NOMO-1 treated with DMSO at 0.1 percent for 48 hours (cell line): ENCODE measurements around the gene ETF1.
"Not testable (repeated sequence)": the region's sequence is repeated elsewhere in the genome, so short reads cannot be mapped to it uniquely, and the experiment has no call there.

ENCODE experiments used
- DNase-seq: peaks from one replicate; lab custom pipeline; 2025; ENCODE audit not compliant: unreplicated experiment; lab: John Stamatoyannopoulos, UW

The ETF1 gene

GRCh38 chr5:138491284-138491648 lies 51.8 kb downstream of the ETF1 start:
- DNase-seq, result no peak

GRCh38 chr5:138490648-138491283 lies 52.3 kb downstream of the ETF1 start:
- no peak for DNase-seq

- no peak for DNase-seq
Measured at GRCh38 chr5:138489683-138490061, 53.4 kb downstream of the ETF1 start.

GRCh38 chr5:138488481-138488945 lies 54.5 kb downstream of the ETF1 start:
- DNase-seq, result no peak

- DNase-seq, result no peak
Measured at GRCh38 chr5:138482638-138483037, 60.4 kb downstream of the ETF1 start.

- DNase-seq, result no peak
Measured at GRCh38 chr5:138476918-138477317, 66.1 kb downstream of the ETF1 start.

- DNase-seq, result not testable (repeated sequence)
Measured at GRCh38 chr5:138473151-138473550, 69.9 kb downstream of the ETF1 start.

GRCh38 chr5:138472353-138472752 lies 70.7 kb downstream of the ETF1 start:
- DNase-seq, result no peak

GRCh38 chr5:138471052-138471361 lies 72.0 kb downstream of the ETF1 start:
- DNase-seq, result no peak

GRCh38 chr5:138470322-138471051 lies 72.5 kb downstream of the ETF1 start:
- no peak for DNase-seq

- no peak for DNase-seq
Measured at GRCh38 chr5:138469540-138470321, 73.3 kb downstream of the ETF1 start.

- no peak for DNase-seq
Measured at GRCh38 chr5:138468966-138469539, 74.0 kb downstream of the ETF1 start.

GRCh38 chr5:138468133-138468965 lies 74.7 kb downstream of the ETF1 start:
- DNase-seq, result peak; percentile 25

- DNase-seq, result no peak
Measured at GRCh38 chr5:138467711-138468132, 75.3 kb downstream of the ETF1 start.

GRCh38 chr5:138466900-138467710 lies 75.9 kb downstream of the ETF1 start:
- no peak for DNase-seq

- DNase-seq, result no peak
Measured at GRCh38 chr5:138466125-138466899, 76.7 kb downstream of the ETF1 start.

- peak; percentile 90 for DNase-seq
Measured at GRCh38 chr5:138465261-138466124, 77.5 kb downstream of the ETF1 start, which contains the start of gene EGR1. Gene EGR1, plus strand, starts transcription at chr5:138465479. Its CDS starts 283 bp downstream, at chr5:138465762.
